GM23248 (cell line): ENCODE results near the gene HES4. TPM values are rescaled to one million over a fixed set of nuclear protein-coding genes. Genes with fewer than 3 reads are reported as not detected.

Experiments used
- DNase-seq: peaks from one replicate; pipeline ENCODE4 v3.0.0-alpha.2; 2015
- H2AFZ ChIP-seq: fragments of 200-600 bp; sonication (generic); 2 replicates; pipeline ENCODE4 v1.6.1; 2016; ENCODE audit warnings: antibody characterized with exemption
- H3F3A ChIP-seq: fragments of 200-600 bp; sonication (generic); 2 replicates; pipeline ENCODE4 v1.6.1; 2016; ENCODE audit warnings: mild to moderate bottlenecking, antibody characterized with exemption, mixed run types; ENCODE audit not compliant: insufficient read depth
- H3K27ac ChIP-seq: fragments of 200-600 bp; sonication (generic); 2 replicates; pipeline ENCODE4 v1.5.1; 2016; ENCODE audit warnings: mild to moderate bottlenecking
- H3K27me3 ChIP-seq: fragments of 200-600 bp; sonication (generic); replicated peaks from 2 replicates; pipeline ENCODE4 v1.6.1; 2016; ENCODE audit warnings: mild to moderate bottlenecking; ENCODE audit not compliant: insufficient read depth
- H3K36me3 ChIP-seq: fragments of 200-600 bp; sonication (generic); 2 replicates; pipeline ENCODE4 v1.6.1; 2016; ENCODE audit warnings: low read depth, mild to moderate bottlenecking
- H3K4me1 ChIP-seq: fragments of 200-600 bp; sonication (generic); 2 replicates; pipeline ENCODE4 v1.6.1; 2016; ENCODE audit warnings: mild to moderate bottlenecking; ENCODE audit not compliant: insufficient read depth
- H3K4me2 ChIP-seq: fragments of 200-600 bp; sonication (generic); one replicate; pipeline ENCODE4 v1.6.1; 2016; ENCODE audit warnings: mild to moderate bottlenecking; ENCODE audit not compliant: unreplicated experiment
- H3K4me3 ChIP-seq: fragments of 200-600 bp; sonication (generic); 2 replicates; pipeline ENCODE4 v1.5.1; 2016; ENCODE audit warnings: mild to moderate bottlenecking
- H3K79me2 ChIP-seq: fragments of 200-600 bp; sonication (generic); 2 replicates; pipeline ENCODE4 v1.6.1; 2016; ENCODE audit warnings: mild to moderate bottlenecking; ENCODE audit not compliant: insufficient read depth
- H3K9ac ChIP-seq: fragments of 200-600 bp; sonication (generic); 2 replicates; pipeline ENCODE4 v1.6.1; 2016; ENCODE audit warnings: mild to moderate bottlenecking
- H3K9me2 ChIP-seq: fragments of 200-600 bp; sonication (generic); 2 replicates; pipeline ENCODE4 v1.6.1; 2016; ENCODE audit warnings: mixed run types, mild to moderate bottlenecking, moderate library complexity; ENCODE audit not compliant: insufficient read depth
- H3K9me3 ChIP-seq: fragments of 200-600 bp; sonication (generic); one replicate; pipeline ENCODE4 v1.6.1; 2017; ENCODE audit warnings: low read depth
- H4K20me1 ChIP-seq: fragments of 200-600 bp; sonication (generic); 2 replicates; pipeline ENCODE4 v1.6.0; 2016; ENCODE audit not compliant: insufficient read depth
- EZH2 ChIP-seq: fragments of 200-600 bp; sonication (generic); IDR thresholded peaks from 2 replicates; pipeline ENCODE4 v1.6.1; 2018; ENCODE audit warnings: antibody characterized with exemption, mild to moderate bottlenecking; ENCODE audit not compliant: insufficient read depth, poor library complexity, severe bottlenecking
- EZH2phosphoT487 ChIP-seq: fragments of 200-600 bp; sonication (generic); IDR thresholded peaks from 2 replicates; pipeline ENCODE4 v1.6.1; 2018; ENCODE audit warnings: antibody characterized with exemption, moderate library complexity, mild to moderate bottlenecking, low read depth; ENCODE audit not compliant: insufficient read depth
- WGBS, 2 experiments: methylation state at CpG; one replicate each; pipeline ENCODE4 v1.1.6; 2015 to 2017; ENCODE audit warnings: low lambda C conversion rate in 2 of 2, low coverage in 1 of 2; ENCODE audit errors: missing lambda C conversion rate in 2 of 2; 5-methylcytosine and 5-hydroxymethylcytosine counted together
- in situ Hi-C: fragments of 300-500 bp; cut with MboI; formaldehyde crosslinking; loops from 2 replicates; pipeline ENCODE4 v1.15.0; 2020
- polyA plus RNA-seq: library from polyadenylated mRNA; unstranded; fragments of >200 nt; fragmentation: Nextera tagmentation; extraction: Ambion mirVana; gene quantifications from 2 replicates; pipeline ENCODE4 v1.2.1, GENCODE V29; 2016
- total RNA-seq: library from RNA; depleted of rRNA; stranded (reverse); fragments of >200 nt; shearing (Covaris generic); gene quantifications from 2 replicates; pipeline ENCODE4 v1.2.3, GENCODE V29; 2014

The HES4 gene
- total and polyA plus RNA-seq, 2 experiments from 2014 or later, result 3.1 to 4.1 TPM

- no peak overlapping the region for H3K4me3 ChIP-seq
- no peak overlapping the region for H3K27ac ChIP-seq
- no peak overlapping the region for H3K9ac ChIP-seq
- no peak for TF ChIP-seq EZH2phosphoT487
- TF ChIP-seq EZH2, result no peak
- in situ Hi-C loops, result no loop called here
- H3K9me2 ChIP-seq, result no peaks in the 10 kb centered on the region
- no peaks in the 10 kb centered on the region for H3K27me3 ChIP-seq
- DNase-seq, result no peak
- 0 out of 2 replicates have a peak, but pooled peaks cover 6% of the 10 kb centered on the region for H3K4me1 ChIP-seq
- no peaks in the 10 kb centered on the region for H3K9me3 ChIP-seq
- H4K20me1 ChIP-seq, result no peaks in the 10 kb centered on the region
- no peaks in the 10 kb centered on the region for H3K36me3 ChIP-seq
- WGBS, 2 experiments, result 80 to 86% methylated on average over 9 to 10 of the region's 10 CpGs
- no peak overlapping the region for H3K4me2 ChIP-seq
- H3K79me2 ChIP-seq, result no peaks in the 10 kb centered on the region
- H2AFZ ChIP-seq, result no peak overlapping the region
- no peaks in the 10 kb centered on the region for H3F3A ChIP-seq
Observed at GRCh38 chr1:1025730-1026129, 25.8 kb upstream of the HES4 start.

GRCh38 chr1:1024771-1025699 is 25.1 kb upstream of the HES4 start:
- no peaks in the 10 kb centered on the region for H3F3A ChIP-seq
- H3K9ac ChIP-seq, result no peak overlapping the region
- no peaks in the 10 kb centered on the region for H3K9me2 ChIP-seq
- H3K4me1 ChIP-seq, result 0 out of 2 replicates have a peak, but pooled peaks cover 6% of the 10 kb centered on the region
- DNase-seq, result no peak
- H3K36me3 ChIP-seq, result no peaks in the 10 kb centered on the region
- no peaks in the 10 kb centered on the region for H3K9me3 ChIP-seq
- 64 to 67% methylated on average over 21 to 31 of the region's 31 CpGs for WGBS, 2 experiments
- no peak overlapping the region for H3K4me2 ChIP-seq
- H4K20me1 ChIP-seq, result no peaks in the 10 kb centered on the region
- no peaks in the 10 kb centered on the region for H3K27me3 ChIP-seq
- H3K27ac ChIP-seq, result no peak overlapping the region
- in situ Hi-C loops, result no loop called here
- H3K79me2 ChIP-seq, result no peaks in the 10 kb centered on the region
- TF ChIP-seq EZH2 (no peak), EZH2phosphoT487 (no peak)
- H3K4me3 ChIP-seq, result no peak overlapping the region
- H2AFZ ChIP-seq, result no peak overlapping the region

GRCh38 chr1:1024149-1024770 is 24.4 kb upstream of the HES4 start:
- H3K9me2 ChIP-seq, result no peaks in the 10 kb centered on the region
- no peak overlapping the region for H3K4me3 ChIP-seq
- no peak overlapping the region for H2AFZ ChIP-seq
- H3K9me3 ChIP-seq, result no peaks in the 10 kb centered on the region
- in situ Hi-C loops, result no loop called here
- DNase-seq, result no peak
- no peaks in the 10 kb centered on the region for H3K79me2 ChIP-seq
- WGBS, 2 experiments, result 81 to 88% methylated on average over 7 to 9 of the region's 9 CpGs
- no peak for TF ChIP-seq EZH2
- TF ChIP-seq EZH2phosphoT487, result no peak
- no peaks in the 10 kb centered on the region for H3F3A ChIP-seq
- no peaks in the 10 kb centered on the region for H4K20me1 ChIP-seq
- H3K36me3 ChIP-seq, result no peaks in the 10 kb centered on the region
- no peaks in the 10 kb centered on the region for H3K27me3 ChIP-seq
- no peak overlapping the region for H3K27ac ChIP-seq
- no peak overlapping the region for H3K4me2 ChIP-seq
- 0 out of 2 replicates have a peak, but pooled peaks cover 6% of the 10 kb centered on the region for H3K4me1 ChIP-seq
- no peak overlapping the region for H3K9ac ChIP-seq

- Histone ChIP-seq H3K79me2 (no peaks in the 10 kb centered on the region), H3K4me1 (0 out of 2 replicates have a peak, but pooled peaks cover 6% of the 10 kb centered on the region), H4K20me1 (no peaks in the 10 kb centered on the region), H3K27me3 (no peaks in the 10 kb centered on the region), H3K9me2 (no peaks in the 10 kb centered on the region), H2AFZ (no peak overlapping the region), H3K36me3 (no peaks in the 10 kb centered on the region), H3K9me3 (no peaks in the 10 kb centered on the region), H3K4me2 (no peak overlapping the region), H3K27ac (no peak overlapping the region), H3K9ac (no peak overlapping the region), H3K4me3 (no peak overlapping the region), H3F3A (no peaks in the 10 kb centered on the region)
- in situ Hi-C loops, result no loop called here
- WGBS, 2 experiments, result 71 to 74% methylated on average over 13 of the region's 13 CpGs
- no peak for DNase-seq
- TF ChIP-seq EZH2, result no peak
- TF ChIP-seq EZH2phosphoT487, result no peak
Observed at GRCh38 chr1:1023700-1024099, 23.8 kb upstream of the HES4 start.
